GM20431 (cell line): ENCODE measurements around the gene GPR37.

Experiments used
- in situ Hi-C: fragments of 300-500 bp; cut with MseI, MboI; formaldehyde crosslinking; loops from one replicate; pipeline ENCODE4 v1.15.0; 2020; ENCODE audit warnings: low sequenced_read_pairs; ENCODE audit not compliant: unreplicated experiment

Gene GPR37

DNA sequence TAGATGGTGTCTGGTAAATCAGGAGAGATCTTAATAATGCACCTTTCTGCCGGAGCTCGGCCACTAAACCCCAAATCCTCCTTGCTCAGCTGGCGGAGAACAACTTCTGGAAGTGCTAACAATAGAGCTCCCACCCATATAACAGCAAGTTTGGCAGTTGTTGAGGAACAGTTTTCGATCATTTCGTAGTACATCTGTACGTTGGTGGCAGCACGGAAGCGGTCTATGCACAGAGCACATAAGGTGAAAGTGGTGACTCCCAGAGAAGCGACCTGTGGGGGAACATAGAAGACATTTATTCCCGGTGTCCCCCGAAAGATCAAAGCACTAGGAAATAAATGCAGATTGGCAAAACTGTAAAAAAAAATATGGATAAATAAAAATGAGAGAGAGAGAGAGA is 18.5 kb downstream of the GPR37 start:
- in situ Hi-C loops: no loop called here

DNA sequence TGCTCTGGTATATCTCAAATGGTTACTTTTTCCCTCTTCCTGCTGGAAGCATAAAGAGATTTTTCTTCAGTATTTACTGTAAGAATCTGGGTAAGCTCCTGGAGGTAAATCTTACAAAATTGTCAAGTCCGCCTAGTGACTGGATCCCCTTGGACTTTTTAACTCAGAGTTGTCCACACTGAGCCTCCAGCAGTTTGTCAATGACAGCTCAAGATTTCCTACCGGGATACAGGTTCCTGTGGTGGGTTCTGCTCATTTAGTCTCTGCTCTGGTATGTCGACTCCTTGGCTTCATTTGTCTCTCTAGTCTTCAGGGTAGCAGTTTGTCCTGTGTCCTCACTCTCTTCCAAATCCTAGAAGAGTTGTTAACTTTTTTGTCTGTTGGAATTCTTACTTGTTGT is 27.0 kb downstream of the GPR37 start:
- in situ Hi-C loops: no loop called here

DNA sequence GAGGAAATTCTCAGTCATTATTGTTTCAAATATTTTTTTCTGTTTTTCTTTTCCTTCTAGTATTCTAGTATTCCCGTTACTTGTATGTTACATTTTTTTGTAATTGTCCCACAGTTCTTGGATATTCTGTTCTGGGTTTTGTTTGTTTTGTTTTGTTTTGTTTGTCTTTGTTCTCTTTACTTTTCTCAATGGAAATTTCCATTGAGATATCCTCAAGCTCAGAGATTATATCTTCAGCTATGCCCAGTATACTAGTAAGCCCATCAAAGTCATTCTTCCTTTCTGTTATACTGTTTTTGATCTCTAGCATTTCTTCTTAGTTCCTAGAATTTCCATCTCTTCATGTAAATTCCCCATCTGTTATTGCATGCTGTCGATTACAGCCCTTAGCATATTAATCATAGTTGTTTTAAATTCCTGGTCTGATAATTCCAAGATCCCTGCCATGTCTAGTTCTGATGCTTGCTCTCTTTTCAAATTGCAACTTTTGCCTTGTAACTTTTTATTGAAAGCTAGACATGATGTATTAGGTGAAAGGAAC is 27.8 kb downstream of the GPR37 start:
- in situ Hi-C loops: no loop called here

DNA sequence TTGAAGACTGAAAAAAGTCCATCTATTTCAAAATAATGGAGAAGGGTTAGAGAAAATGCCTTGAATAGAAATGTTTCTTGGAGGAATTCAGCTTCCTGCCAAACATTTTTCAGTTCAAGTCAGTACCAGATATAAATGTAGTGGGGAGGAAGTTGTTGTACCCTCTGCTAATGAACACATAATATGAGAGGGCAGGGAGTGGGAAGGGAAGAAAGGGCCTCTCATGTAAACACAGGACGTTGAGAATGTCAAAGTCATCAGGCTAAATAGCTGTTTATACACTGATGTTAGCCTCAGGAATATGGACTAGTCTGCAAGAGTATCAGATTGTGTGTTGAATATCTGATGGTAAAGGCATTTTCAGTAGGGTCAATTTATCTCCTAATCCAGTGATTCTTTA is 37.0 kb downstream of the GPR37 start:
- in situ Hi-C loops: no loop called here

DNA sequence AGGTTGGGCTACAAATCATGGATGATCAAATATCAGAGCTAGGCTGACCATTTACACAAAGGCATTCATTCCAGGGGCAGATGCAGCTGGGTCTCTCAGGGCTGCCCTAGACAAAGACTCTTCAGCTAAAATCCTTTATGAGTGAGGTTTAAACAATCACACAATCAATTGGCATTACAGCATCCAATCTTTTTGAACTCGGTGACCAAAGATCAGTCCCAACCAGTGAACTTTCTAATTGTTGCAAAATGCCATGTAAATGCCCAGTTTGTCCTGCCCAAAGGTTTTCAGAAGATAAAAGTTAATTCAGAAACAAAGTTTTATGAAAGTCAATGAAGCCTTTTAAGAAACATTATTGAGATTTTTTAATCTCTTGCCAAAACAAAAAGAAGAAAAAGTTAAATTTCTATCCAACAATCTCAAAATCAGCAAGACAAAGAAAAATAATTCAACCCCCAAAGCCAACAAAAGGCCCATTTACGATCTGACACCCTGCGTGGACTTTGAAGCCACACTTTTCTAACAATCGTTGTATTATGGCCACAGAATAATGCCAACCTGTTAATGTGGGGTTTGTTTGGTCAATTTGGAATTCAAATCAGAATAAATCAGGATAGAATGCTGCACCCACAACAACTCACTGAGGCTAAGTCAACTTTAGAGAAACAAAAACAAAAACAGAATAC is 40.9 kb downstream of the GPR37 start:
- in situ Hi-C loops: loop anchor here (25.0 kb wide), 1 partner anchor 112 kb away; no protein-coding TSS in a partner anchor

DNA sequence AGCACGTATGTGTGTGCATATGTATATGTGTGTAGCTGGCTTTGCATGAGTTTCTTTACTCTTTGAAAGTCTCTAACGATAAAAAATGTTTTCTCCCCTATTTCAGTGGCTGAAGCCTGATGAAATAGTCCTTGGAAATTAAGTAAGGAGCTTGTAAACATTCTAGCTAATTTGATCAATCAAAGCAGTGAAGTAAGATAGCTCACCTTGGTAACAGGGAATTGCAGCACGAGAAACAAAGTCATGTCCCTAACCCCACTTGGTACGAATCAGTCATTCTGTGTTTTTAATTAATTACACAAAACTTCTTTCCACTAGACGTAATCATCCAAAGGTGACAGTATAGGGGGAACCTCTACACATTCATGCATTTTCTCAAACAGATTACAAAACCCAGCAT is 41.5 kb downstream of the GPR37 start:
- in situ Hi-C loops: loop anchor here (25.0 kb wide), 1 partner anchor 112 kb away; no protein-coding TSS in a partner anchor

DNA sequence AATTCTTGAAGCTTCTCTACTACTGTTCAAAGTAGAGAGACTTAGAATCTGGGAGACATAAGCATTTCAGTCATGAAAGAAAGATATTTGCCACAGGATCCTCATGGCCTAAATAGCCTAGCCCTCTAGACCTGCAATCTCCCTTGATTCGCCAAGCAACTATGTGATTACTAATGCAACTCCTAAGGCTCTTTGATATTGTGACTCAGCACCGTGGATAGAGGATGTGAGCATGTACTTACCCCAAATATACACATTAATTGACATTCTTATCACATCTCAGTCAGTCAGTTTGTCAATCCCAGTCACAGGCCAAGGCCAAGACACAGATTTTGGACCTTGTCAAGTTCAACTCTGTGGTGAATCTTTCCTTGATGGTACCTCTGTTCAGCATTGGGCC is 42.6 kb downstream of the GPR37 start:
- in situ Hi-C loops: loop anchor here (25.0 kb wide), 1 partner anchor 111 kb away; no protein-coding TSS in a partner anchor

DNA sequence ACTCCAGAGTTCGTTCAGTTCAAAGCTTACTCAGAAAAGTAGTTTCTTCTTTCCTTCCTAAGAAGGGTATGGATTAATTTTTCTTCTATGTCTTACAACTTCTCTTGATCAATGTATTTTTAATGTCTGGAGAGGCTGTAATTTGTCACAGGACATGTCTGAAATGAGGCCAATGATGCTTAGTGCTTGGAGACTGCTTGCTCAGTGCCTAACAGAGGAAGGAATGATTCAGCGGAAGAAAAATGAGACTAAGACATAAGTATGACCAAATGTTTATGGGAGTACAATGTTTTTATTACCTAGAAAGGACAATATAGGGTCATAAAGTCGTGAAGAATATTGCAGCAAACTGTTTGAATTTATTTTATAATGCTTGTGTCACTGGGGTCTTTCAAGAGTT is 43.3 kb downstream of the GPR37 start:
- in situ Hi-C loops: loop anchor here (25.0 kb wide), 1 partner anchor 110 kb away; no protein-coding TSS in a partner anchor

DNA sequence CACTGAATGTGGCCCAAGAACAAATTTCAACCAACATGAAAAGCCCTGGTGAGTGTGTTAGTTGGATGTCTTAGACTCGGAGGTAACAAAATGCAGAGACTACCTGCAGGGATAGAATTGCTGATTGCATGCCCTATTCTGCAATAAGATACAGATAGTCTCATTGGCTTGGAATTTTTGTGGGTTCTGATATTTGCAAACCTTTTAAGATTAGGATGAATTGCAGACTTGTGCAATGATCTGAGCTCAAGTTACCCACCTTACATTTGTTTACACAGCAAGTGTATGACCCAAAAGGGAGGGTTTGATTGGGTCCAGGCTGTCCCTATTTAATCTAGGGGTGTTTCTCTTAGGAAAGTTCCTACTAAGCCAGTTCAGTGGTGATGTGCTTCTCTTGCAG is 45.4 kb downstream of the GPR37 start:
- in situ Hi-C loops: loop anchor here (25.0 kb wide), 1 partner anchor 108 kb away; no protein-coding TSS in a partner anchor

DNA sequence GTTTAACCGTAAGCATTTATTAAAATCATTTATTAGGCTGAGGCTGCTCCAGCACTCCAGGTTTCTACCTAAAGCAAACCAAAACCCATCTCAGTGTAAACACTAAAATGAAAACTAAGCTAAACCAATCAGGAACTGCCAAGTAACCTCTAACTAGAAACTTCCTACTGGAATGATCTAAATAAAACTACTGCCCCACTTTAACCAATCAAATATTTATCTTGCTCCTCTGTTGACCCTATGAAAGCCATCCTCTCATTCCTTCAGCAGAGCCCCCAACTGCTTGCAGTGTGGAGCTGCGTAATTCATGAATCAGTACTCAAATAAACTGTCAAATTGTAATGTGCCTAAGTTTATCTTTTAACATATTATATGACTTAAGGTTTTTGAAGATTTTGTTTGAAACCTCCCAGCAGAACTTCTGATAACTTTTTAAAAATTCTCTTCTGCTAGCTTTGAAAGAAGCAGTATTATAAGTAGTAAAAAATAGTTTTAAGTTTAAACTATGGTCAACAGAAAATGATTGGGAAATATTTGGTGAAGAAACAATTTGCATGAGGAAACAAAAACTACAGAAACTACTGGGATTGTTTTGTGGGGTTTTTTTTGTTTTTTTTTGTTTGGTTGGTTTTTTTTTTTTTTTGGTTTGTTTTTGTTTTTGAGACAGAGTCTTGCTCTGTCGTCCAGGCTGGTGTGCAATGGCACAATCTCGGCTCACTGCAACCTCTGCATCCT is 47.4 kb downstream of the GPR37 start:
- in situ Hi-C loops: loop anchor here (25.0 kb wide), 1 partner anchor 106 kb away; no protein-coding TSS in a partner anchor

DNA sequence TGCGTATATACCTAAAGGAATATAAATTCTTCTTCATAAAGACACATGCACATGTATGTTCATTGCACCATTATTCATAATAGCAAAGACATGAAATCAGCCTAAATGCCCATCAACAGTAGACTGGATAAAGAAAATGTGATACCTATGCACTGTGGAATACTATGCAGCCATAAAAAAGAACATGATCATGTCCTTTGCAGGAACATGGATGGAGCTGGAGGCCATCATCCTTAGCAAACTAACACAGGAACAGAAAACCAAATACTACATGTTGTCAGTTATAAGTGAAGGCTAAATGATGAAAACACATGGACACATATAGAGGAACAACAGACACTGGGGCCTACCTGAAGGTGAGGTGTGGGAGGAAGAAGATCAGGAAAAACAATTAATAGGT is 48.7 kb downstream of the GPR37 start:
- in situ Hi-C loops: loop anchor here (25.0 kb wide), 1 partner anchor 105 kb away; no protein-coding TSS in a partner anchor

DNA sequence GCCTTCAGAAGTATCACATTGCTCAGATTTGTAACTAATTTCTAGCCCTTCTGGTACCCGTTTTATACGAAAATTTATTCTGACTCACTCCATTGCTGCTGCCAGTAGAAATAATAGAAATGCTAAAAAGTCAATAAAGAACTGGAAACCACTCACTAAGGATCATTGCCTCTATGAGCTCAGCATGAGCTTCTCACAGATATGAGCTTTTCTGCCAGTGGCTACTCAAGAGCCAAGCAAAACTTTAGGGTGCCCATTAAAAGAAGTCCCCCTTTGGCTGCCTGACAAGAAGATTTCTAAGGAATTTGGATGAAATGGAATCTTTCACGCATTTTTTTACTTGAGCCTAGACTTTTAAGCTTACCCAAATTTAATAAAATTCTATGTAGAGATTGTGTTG is 52.5 kb downstream of the GPR37 start:
- in situ Hi-C loops: loop anchor here (25.0 kb wide), 1 partner anchor 101 kb away; no protein-coding TSS in a partner anchor

DNA sequence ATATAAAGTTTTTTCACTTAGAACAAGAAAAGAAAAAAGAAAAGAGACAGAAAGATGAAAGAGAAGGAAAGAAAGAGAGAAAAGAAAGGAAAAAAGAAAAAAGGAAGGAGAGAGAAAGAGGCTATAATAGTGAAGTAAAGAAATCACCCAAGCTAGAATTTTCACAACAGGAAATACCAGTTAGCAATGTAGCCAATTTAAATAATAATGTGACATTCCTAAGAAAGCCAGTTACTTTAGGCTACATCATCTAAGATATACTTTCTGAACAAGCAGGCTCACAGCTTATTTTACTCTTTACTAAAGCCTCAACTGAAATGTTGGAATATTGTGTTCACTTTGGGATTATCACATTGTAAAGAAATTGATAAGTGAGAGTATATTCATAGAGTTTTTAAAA is 53.6 kb downstream of the GPR37 start:
- in situ Hi-C loops: loop anchor here (25.0 kb wide), 1 partner anchor 100 kb away; no protein-coding TSS in a partner anchor

DNA sequence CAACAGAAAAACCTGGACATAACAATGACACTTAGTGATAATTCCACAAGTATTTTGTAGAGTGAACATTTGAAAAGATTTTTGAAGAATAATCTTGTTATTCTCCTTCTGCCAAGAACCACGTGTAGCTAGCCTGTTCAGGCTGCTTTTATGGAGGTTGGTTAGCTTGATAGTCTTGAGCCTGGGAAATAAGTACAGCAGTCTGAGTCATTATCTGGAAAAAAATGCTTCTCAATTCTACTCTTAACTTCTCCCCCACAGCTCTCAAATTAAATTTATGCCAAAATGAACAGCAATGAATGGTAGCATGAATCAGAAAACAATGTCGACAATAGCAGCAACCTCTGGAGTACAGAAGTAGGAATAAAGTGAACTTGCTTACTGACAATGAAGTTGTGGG is 63.2 kb downstream of the GPR37 start:
- in situ Hi-C loops: loop anchor here (25.0 kb wide), 1 partner anchor 90 kb away; no protein-coding TSS in a partner anchor

DNA sequence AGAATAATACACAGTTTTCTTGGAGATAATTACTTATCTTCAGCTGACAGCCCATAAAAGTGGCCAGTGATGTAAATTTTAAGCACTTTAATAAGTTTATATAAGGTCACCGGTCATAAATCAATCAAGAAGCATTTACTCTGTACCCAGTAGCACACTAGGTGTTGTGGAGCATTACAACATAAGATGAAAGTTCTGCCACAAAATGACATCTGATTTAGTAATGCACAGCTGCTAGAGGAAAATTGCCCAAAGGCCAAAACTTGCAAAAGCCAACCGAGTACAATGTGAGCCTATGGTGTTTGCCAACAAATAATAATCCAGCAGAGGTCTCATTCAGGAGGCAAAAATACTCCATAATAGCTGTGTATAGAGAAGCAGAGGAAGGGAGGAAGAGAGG is 63.6 kb downstream of the GPR37 start:
- in situ Hi-C loops: loop anchor here (25.0 kb wide), 1 partner anchor 90 kb away; no protein-coding TSS in a partner anchor

DNA sequence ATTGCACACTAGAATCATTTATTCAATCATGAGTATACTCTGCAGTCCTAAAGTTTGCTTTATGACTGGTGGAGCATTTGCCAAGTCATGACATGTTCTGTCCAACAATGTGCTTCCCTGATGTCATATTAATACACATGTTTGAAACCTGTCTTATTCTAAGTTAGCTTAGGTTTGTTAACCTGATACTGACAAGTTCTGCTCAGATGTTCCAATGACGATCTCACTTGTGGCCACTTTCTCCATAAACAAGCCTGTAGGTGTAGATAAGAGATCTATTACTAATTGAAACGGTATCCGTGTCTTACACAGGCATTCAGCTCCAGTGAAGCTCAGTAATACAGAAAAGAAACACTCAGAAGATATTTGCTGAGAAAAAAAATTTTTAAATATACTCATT is 64.9 kb downstream of the GPR37 start:
- in situ Hi-C loops: loop anchor here (25.0 kb wide), 1 partner anchor 88 kb away; no protein-coding TSS in a partner anchor

DNA sequence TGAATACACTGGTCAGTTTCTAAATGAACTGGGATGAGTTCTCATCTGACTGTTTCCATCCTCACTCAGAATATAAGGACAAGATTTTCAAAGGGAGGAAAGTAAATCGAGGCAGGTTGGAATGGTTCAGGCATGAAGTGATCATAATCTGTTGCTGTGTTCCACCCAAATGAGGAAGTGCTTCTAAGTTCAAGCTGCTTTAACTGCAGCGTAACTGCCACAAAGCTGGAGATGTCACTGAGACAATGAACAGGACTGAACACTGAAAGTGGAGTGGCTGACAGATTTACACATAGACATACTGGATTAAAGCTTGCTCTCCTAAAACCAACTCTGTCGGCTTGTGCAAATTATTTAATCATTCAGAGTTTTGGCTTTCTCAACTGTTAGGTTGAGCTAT is 66.6 kb downstream of the GPR37 start:
- in situ Hi-C loops: no loop called here

DNA sequence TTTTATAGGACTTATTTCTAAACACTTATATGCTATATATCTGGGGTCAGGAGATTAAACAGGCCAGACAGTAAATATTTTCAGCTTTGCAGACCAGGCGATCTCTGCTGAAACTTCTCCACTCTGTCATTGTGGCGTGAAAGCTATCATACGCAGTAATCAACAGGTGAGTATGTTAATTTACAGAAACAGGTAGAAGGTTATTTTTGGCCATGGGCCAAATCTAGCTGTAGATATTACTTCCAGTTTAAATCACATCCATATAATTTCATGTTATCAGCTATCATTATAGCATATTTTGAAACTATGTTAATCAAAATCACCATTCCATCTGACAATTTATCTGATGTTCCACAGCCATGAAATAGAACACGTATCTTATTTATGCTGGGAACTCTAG is 67.8 kb downstream of the GPR37 start:
- in situ Hi-C loops: no loop called here
